GM23338 (cell line): ENCODE measurements around the gene CHRNB4.
"Not testable (repeated sequence)": the region's sequence is repeated elsewhere in the genome, so short reads cannot be mapped to it uniquely, and the experiment has no call there.

Experiments used
- CREB1 ChIP-seq: fragments of 250-450 bp; sonication (Bioruptor Pico); IDR thresholded peaks from 2 replicates; pipeline ENCODE4 v1.5.0; 2020; ENCODE audit warnings: low read depth, mild to moderate bottlenecking, moderate library complexity
- JUNB ChIP-seq: IDR thresholded peaks from one replicate; pipeline ENCODE4 v1.6.1; 2016; ENCODE audit warnings: antibody characterized with exemption; ENCODE audit not compliant: unreplicated experiment
- POLR2AphosphoS5 ChIP-seq: IDR thresholded peaks from 2 replicates; pipeline ENCODE4 v1.6.1; 2016; ENCODE audit warnings: antibody characterized with exemption, low read depth
- TF ChIP-seq, protein P1 (sequence below), 2 experiments: fragments of 200-600 bp in 1 of 2; sonication (generic) in 1 of 2; conservative IDR thresholded peaks; 2 replicates each; pipeline versions ENCODE4 v1.5.1 to v1.6.1; 2016 to 2017; ENCODE audit warnings: antibody characterized with exemption in 2 of 2, low read depth in 2 of 2, mild to moderate bottlenecking in 2 of 2, moderate library complexity in 1 of 2
- TF ChIP-seq, protein P2 (sequence below): IDR thresholded peaks from one replicate; pipeline ENCODE4 v1.6.1; 2018; ENCODE audit warnings: antibody characterized with exemption; ENCODE audit not compliant: unreplicated experiment

DNA sequence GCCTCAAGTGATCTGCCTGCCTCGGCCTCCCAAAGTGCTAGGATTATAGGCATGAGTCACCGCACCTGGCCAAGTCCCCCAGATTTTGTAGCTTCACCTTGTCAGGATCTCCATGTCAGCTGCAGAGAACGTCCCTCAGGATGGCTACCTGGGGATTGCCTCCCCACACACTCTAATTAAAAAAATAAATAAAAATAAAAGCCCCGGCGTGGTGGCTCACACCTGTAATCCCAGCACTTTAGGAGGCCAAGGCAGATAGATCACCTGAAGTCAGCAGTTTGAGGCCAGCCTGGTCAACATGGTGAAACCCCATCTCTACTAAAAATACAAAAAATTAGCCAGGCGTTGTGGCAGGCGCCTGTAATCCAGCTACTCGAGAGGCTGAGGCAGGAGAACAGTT lies 42.6 kb upstream of the CHRNB4 start:
- TF ChIP-seq, protein P1, sequence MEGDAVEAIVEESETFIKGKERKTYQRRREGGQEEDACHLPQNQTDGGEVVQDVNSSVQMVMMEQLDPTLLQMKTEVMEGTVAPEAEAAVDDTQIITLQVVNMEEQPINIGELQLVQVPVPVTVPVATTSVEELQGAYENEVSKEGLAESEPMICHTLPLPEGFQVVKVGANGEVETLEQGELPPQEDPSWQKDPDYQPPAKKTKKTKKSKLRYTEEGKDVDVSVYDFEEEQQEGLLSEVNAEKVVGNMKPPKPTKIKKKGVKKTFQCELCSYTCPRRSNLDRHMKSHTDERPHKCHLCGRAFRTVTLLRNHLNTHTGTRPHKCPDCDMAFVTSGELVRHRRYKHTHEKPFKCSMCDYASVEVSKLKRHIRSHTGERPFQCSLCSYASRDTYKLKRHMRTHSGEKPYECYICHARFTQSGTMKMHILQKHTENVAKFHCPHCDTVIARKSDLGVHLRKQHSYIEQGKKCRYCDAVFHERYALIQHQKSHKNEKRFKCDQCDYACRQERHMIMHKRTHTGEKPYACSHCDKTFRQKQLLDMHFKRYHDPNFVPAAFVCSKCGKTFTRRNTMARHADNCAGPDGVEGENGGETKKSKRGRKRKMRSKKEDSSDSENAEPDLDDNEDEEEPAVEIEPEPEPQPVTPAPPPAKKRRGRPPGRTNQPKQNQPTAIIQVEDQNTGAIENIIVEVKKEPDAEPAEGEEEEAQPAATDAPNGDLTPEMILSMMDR (conservative IDR thresholded peaks at IDR 0.05; ENCODE audit: low read depth in 2 of 2): not testable (repeated sequence)
- TF ChIP-seq JUNB, POLR2AphosphoS5, CREB1: not testable (repeated sequence)
- TF ChIP-seq, protein P2, sequence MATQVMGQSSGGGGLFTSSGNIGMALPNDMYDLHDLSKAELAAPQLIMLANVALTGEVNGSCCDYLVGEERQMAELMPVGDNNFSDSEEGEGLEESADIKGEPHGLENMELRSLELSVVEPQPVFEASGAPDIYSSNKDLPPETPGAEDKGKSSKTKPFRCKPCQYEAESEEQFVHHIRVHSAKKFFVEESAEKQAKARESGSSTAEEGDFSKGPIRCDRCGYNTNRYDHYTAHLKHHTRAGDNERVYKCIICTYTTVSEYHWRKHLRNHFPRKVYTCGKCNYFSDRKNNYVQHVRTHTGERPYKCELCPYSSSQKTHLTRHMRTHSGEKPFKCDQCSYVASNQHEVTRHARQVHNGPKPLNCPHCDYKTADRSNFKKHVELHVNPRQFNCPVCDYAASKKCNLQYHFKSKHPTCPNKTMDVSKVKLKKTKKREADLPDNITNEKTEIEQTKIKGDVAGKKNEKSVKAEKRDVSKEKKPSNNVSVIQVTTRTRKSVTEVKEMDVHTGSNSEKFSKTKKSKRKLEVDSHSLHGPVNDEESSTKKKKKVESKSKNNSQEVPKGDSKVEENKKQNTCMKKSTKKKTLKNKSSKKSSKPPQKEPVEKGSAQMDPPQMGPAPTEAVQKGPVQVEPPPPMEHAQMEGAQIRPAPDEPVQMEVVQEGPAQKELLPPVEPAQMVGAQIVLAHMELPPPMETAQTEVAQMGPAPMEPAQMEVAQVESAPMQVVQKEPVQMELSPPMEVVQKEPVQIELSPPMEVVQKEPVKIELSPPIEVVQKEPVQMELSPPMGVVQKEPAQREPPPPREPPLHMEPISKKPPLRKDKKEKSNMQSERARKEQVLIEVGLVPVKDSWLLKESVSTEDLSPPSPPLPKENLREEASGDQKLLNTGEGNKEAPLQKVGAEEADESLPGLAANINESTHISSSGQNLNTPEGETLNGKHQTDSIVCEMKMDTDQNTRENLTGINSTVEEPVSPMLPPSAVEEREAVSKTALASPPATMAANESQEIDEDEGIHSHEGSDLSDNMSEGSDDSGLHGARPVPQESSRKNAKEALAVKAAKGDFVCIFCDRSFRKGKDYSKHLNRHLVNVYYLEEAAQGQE: not testable (repeated sequence)
